SK-N-SH treated with all-trans-retinoic acid at 6 μM for 48 hours (cell line): ENCODE measurements around the gene DLL1.

Experiments used
- ATAC-seq: fragments of 200-7000 bp; cut with Tn5 transposase; 3 replicates; pipeline ENCODE4 v1.9.1; 2020; ENCODE audit warnings: mild to moderate bottlenecking, moderate library complexity
- ARNTL ChIP-seq: fragments of 450-650 bp; formaldehyde crosslinking; IDR thresholded peaks from 2 replicates; pipeline ENCODE4 v1.5.0; 2020; ENCODE audit warnings: low read depth, mild to moderate bottlenecking, moderate library complexity, borderline replicate concordance
- BACH2 ChIP-seq: fragments of 250-450 bp; sonication (Bioruptor Pico); IDR thresholded peaks from 2 replicates; pipeline ENCODE4 v1.9.0; 2021; ENCODE audit warnings: mild to moderate bottlenecking, borderline replicate concordance
- CSDC2 ChIP-seq: fragments of 250-450 bp; sonication (Bioruptor Pico); IDR thresholded peaks from 2 replicates; pipeline ENCODE4 v1.5.0; 2020; ENCODE audit warnings: mild to moderate bottlenecking, moderate library complexity
- ESRRG ChIP-seq: fragments of 250-450 bp; sonication (Bioruptor Pico); IDR thresholded peaks from 2 replicates; pipeline ENCODE4 v1.6.1; 2021; ENCODE audit warnings: mild to moderate bottlenecking
- GLIS3 ChIP-seq: fragments of 250-450 bp; sonication (Bioruptor Pico); IDR thresholded peaks from 2 replicates; pipeline ENCODE4 v1.5.0; 2020; ENCODE audit warnings: mild to moderate bottlenecking, moderate library complexity
- ISL1 ChIP-seq: fragments of 250-450 bp; sonication (Bioruptor Pico); IDR thresholded peaks from 2 replicates; pipeline ENCODE4 v2.1.2; 2022; ENCODE audit warnings: mild to moderate bottlenecking, moderate library complexity
- OSR1 ChIP-seq: fragments of 250-450 bp; sonication (Bioruptor Pico); IDR thresholded peaks from 2 replicates; pipeline ENCODE4 v1.8.0; 2022; ENCODE audit warnings: moderate library complexity, mild to moderate bottlenecking, inconsistent platforms
- PPARA ChIP-seq: fragments of 250-450 bp; sonication (Bioruptor Pico); IDR thresholded peaks from 2 replicates; pipeline ENCODE4 v1.5.0; 2020; ENCODE audit warnings: mild to moderate bottlenecking, borderline replicate concordance
- RARB ChIP-seq: fragments of 250-450 bp; sonication (Bioruptor Pico); IDR thresholded peaks from 2 replicates; pipeline ENCODE4 v1.8.0; 2021; ENCODE audit warnings: mild to moderate bottlenecking, moderate library complexity
- SNAI2 ChIP-seq: fragments of 250-450 bp; sonication (Bioruptor Pico); IDR thresholded peaks from 2 replicates; pipeline ENCODE4 v1.5.0; 2020; ENCODE audit warnings: mild to moderate bottlenecking, moderate library complexity
- TCF4 ChIP-seq: fragments of 250-450 bp; sonication (Bioruptor Pico); IDR thresholded peaks from 2 replicates; pipeline ENCODE4 v1.8.0; 2021; ENCODE audit warnings: mild to moderate bottlenecking, moderate library complexity, borderline replicate concordance
- TOX ChIP-seq: fragments of 250-450 bp; sonication (Bioruptor Pico); IDR thresholded peaks from 2 replicates; pipeline ENCODE4 v1.8.0; 2021; ENCODE audit warnings: mild to moderate bottlenecking, moderate library complexity, borderline replicate concordance
- ZC3H10 ChIP-seq: fragments of 250-450 bp; sonication (Bioruptor Pico); IDR thresholded peaks from 2 replicates; pipeline ENCODE4 v1.5.1; 2021; ENCODE audit warnings: mild to moderate bottlenecking, moderate library complexity
- ZFP3 ChIP-seq: fragments of 250-450 bp; sonication (Bioruptor Pico); IDR thresholded peaks from 2 replicates; pipeline ENCODE4 v1.5.0; 2020; ENCODE audit warnings: mild to moderate bottlenecking, moderate library complexity
- ZNF565 ChIP-seq: fragments of 450-650 bp; formaldehyde crosslinking; conservative IDR thresholded peaks from 2 replicates; pipeline ENCODE4 v1.5.0; 2020; ENCODE audit warnings: low read depth, mild to moderate bottlenecking, moderate library complexity
- ZNF70 ChIP-seq: fragments of 450-650 bp; formaldehyde crosslinking; IDR thresholded peaks from 2 replicates; pipeline ENCODE4 v1.5.0; 2020; ENCODE audit warnings: mild to moderate bottlenecking, moderate library complexity
- ZNF8 ChIP-seq: fragments of 450-650 bp; formaldehyde crosslinking; IDR thresholded peaks from 2 replicates; pipeline ENCODE4 v1.5.0; 2020; ENCODE audit warnings: mild to moderate bottlenecking, moderate library complexity
- TF ChIP-seq, protein P1 (sequence below): fragments of 250-450 bp; sonication (Bioruptor Pico); IDR thresholded peaks from 2 replicates; pipeline ENCODE4 v1.8.0; 2021; ENCODE audit warnings: low read depth, mild to moderate bottlenecking, moderate library complexity, borderline replicate concordance
- TF ChIP-seq, protein P2 (sequence below): fragments of 250-450 bp; sonication (Bioruptor Pico); IDR thresholded peaks from 2 replicates; pipeline ENCODE4 v1.8.0; 2020; ENCODE audit warnings: mild to moderate bottlenecking, moderate library complexity, borderline replicate concordance
- TF ChIP-seq, protein P3 (sequence below): fragments of 250-450 bp; sonication (Bioruptor Pico); IDR thresholded peaks from 2 replicates; pipeline ENCODE4 v1.5.0; 2020; ENCODE audit warnings: mild to moderate bottlenecking, moderate library complexity
- TF ChIP-seq, protein P4 (sequence below): fragments of 250-450 bp; sonication (Bioruptor Pico); IDR thresholded peaks from 2 replicates; pipeline ENCODE4 v1.5.1; 2021; ENCODE audit warnings: mild to moderate bottlenecking, moderate library complexity
- TF ChIP-seq, protein P5 (sequence below): fragments of 250-450 bp; sonication (Bioruptor Pico); IDR thresholded peaks from 2 replicates; pipeline ENCODE4 v1.5.1; 2020; ENCODE audit warnings: low read depth, mild to moderate bottlenecking, moderate library complexity

DLL1 gene

DNA sequence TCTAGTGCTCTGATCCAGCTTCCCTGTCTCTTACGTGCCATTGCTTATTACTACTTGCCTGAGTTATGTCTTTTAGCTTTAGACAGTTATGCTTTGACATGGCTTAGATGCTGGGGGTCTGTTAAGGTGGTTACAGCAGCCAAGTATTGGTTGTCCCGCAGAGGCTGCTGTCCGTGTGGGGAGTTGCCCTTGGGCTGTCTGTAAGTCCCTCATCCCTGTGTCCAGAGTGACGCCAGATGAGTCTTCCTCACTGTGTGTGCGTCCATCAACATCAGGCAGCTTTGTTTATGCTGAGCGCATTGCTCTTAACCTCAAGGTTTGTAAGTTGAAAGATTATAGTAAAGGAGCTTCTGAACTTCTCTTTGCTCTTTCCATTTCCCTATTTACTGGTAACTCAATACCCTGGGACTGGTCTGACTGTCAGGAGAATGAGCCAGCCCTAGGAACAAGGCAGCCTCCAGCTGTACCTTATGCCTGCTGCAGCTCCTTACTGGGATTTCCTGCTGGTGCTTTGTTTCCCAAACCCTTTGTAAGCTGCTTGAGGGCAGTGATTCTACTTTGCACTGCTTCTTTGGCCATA is 22.9 kb upstream of the DLL1 start:
- TF ChIP-seq ESRRG (CRISPR knock-in tag) (no peak), PPARA (CRISPR knock-in tag) (no peak), ZNF8 (CRISPR knock-in tag) (no peak), TOX (CRISPR knock-in tag) (no peak), SNAI2 (CRISPR knock-in tag) (no peak), ARNTL (CRISPR knock-in tag) (no peak), RARB (CRISPR knock-in tag) (no peak), ZNF565 (CRISPR knock-in tag) (no peak), ZFP3 (CRISPR knock-in tag) (no peak), CSDC2 (CRISPR knock-in tag) (no peak), ZNF70 (CRISPR knock-in tag) (no peak), OSR1 (CRISPR knock-in tag) (no peak), ZC3H10 (no peak), BACH2 (no peak), GLIS3 (CRISPR knock-in tag) (no peak), ISL1 (no peak)
- TF ChIP-seq, protein P1, sequence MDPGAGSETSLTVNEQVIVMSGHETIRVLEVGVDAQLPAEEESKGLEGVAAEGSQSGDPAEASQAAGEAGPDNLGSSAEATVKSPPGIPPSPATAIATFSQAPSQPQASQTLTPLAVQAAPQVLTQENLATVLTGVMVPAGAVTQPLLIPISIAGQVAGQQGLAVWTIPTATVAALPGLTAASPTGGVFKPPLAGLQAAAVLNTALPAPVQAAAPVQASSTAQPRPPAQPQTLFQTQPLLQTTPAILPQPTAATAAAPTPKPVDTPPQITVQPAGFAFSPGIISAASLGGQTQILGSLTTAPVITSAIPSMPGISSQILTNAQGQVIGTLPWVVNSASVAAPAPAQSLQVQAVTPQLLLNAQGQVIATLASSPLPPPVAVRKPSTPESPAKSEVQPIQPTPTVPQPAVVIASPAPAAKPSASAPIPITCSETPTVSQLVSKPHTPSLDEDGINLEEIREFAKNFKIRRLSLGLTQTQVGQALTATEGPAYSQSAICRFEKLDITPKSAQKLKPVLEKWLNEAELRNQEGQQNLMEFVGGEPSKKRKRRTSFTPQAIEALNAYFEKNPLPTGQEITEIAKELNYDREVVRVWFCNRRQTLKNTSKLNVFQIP: no peak
- TF ChIP-seq, protein P2, sequence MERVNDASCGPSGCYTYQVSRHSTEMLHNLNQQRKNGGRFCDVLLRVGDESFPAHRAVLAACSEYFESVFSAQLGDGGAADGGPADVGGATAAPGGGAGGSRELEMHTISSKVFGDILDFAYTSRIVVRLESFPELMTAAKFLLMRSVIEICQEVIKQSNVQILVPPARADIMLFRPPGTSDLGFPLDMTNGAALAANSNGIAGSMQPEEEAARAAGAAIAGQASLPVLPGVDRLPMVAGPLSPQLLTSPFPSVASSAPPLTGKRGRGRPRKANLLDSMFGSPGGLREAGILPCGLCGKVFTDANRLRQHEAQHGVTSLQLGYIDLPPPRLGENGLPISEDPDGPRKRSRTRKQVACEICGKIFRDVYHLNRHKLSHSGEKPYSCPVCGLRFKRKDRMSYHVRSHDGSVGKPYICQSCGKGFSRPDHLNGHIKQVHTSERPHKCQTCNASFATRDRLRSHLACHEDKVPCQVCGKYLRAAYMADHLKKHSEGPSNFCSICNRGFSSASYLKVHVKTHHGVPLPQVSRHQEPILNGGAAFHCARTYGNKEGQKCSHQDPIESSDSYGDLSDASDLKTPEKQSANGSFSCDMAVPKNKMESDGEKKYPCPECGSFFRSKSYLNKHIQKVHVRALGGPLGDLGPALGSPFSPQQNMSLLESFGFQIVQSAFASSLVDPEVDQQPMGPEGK (CRISPR knock-in tag): no peak
- TF ChIP-seq, protein P3, sequence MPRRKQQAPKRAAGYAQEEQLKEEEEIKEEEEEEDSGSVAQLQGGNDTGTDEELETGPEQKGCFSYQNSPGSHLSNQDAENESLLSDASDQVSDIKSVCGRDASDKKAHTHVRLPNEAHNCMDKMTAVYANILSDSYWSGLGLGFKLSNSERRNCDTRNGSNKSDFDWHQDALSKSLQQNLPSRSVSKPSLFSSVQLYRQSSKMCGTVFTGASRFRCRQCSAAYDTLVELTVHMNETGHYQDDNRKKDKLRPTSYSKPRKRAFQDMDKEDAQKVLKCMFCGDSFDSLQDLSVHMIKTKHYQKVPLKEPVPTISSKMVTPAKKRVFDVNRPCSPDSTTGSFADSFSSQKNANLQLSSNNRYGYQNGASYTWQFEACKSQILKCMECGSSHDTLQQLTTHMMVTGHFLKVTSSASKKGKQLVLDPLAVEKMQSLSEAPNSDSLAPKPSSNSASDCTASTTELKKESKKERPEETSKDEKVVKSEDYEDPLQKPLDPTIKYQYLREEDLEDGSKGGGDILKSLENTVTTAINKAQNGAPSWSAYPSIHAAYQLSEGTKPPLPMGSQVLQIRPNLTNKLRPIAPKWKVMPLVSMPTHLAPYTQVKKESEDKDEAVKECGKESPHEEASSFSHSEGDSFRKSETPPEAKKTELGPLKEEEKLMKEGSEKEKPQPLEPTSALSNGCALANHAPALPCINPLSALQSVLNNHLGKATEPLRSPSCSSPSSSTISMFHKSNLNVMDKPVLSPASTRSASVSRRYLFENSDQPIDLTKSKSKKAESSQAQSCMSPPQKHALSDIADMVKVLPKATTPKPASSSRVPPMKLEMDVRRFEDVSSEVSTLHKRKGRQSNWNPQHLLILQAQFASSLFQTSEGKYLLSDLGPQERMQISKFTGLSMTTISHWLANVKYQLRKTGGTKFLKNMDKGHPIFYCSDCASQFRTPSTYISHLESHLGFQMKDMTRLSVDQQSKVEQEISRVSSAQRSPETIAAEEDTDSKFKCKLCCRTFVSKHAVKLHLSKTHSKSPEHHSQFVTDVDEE (CRISPR knock-in tag): no peak
- TF ChIP-seq, protein P4, sequence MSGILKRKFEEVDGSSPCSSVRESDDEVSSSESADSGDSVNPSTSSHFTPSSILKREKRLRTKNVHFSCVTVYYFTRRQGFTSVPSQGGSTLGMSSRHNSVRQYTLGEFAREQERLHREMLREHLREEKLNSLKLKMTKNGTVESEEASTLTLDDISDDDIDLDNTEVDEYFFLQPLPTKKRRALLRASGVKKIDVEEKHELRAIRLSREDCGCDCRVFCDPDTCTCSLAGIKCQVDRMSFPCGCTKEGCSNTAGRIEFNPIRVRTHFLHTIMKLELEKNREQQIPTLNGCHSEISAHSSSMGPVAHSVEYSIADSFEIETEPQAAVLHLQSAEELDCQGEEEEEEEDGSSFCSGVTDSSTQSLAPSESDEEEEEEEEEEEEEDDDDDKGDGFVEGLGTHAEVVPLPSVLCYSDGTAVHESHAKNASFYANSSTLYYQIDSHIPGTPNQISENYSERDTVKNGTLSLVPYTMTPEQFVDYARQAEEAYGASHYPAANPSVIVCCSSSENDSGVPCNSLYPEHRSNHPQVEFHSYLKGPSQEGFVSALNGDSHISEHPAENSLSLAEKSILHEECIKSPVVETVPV: no peak
- ATAC-seq: no peak

DNA sequence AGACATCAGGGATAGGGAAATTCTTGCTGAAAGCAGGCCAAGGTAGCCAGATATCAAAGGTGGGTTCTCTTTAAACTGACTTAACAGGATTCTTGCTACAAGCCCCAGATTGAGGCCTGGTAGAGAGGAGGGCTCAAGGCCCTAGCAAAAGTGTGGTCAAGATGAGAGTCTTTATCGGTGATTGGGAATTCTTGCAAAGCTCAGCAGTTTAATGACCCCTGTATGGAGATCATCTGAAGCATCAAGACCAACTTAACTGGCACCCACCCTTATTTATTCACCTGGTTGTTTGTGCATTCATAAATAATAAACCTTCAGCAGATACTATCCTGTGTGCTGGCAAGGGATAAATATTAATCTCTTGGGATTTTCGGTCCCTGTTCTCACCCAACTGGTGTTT is 22.0 kb upstream of the DLL1 start:
- no peak for TF ChIP-seq PPARA (CRISPR knock-in tag)
- TF ChIP-seq TOX (CRISPR knock-in tag): no peak
- TF ChIP-seq ESRRG (CRISPR knock-in tag): no peak
- TF ChIP-seq ISL1: no peak
- no peak for TF ChIP-seq RARB (CRISPR knock-in tag)
- TF ChIP-seq, protein P2 (CRISPR knock-in tag): no peak
- no peak for TF ChIP-seq SNAI2 (CRISPR knock-in tag)
- no peak for TF ChIP-seq CSDC2 (CRISPR knock-in tag)
- no peak for TF ChIP-seq ZNF8 (CRISPR knock-in tag)
- TF ChIP-seq, protein P4: no peak
- TF ChIP-seq, protein P3 (CRISPR knock-in tag): no peak
- TF ChIP-seq, protein P5, sequence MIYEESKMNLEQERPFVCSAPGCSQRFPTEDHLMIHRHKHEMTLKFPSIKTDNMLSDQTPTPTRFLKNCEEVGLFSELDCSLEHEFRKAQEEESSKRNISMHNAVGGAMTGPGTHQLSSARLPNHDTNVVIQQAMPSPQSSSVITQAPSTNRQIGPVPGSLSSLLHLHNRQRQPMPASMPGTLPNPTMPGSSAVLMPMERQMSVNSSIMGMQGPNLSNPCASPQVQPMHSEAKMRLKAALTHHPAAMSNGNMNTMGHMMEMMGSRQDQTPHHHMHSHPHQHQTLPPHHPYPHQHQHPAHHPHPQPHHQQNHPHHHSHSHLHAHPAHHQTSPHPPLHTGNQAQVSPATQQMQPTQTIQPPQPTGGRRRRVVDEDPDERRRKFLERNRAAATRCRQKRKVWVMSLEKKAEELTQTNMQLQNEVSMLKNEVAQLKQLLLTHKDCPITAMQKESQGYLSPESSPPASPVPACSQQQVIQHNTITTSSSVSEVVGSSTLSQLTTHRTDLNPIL (CRISPR knock-in tag): no peak
- no peak for TF ChIP-seq BACH2
- TF ChIP-seq TCF4 (CRISPR knock-in tag): no peak
- TF ChIP-seq ZNF70 (CRISPR knock-in tag): no peak
- TF ChIP-seq, all 23 proteins: peak for 0
- ATAC-seq: no peak
